HG02981 (cell line): ENCODE measurements around the gene CYP19A1.

Source experiments
- ATAC-seq: cut with Tn5 transposase; IDR thresholded peaks from one replicate; pipeline ENCODE4 v1.9.1; 2021; ENCODE audit warnings: mild to moderate bottlenecking, moderate library complexity; ENCODE audit not compliant: unreplicated experiment

CYP19A1 gene

GRCh38 chr15:51328926-51329325, 9.5 kb downstream of the CYP19A1 start:
- ATAC-seq = no peak

GRCh38 chr15:51327081-51327480, 11.3 kb downstream of the CYP19A1 start:
- no peak for ATAC-seq

GRCh38 chr15:51325167-51325566, 13.2 kb downstream of the CYP19A1 start:
- no peak for ATAC-seq

GRCh38 chr15:51323749-51324148, 14.6 kb downstream of the CYP19A1 start:
- no peak for ATAC-seq

GRCh38 chr15:51322621-51323296, 15.6 kb downstream of the CYP19A1 start:
- ATAC-seq = no peak

- ATAC-seq = no peak
Measured at GRCh38 chr15:51321316-51321715, 17.1 kb downstream of the CYP19A1 start.

GRCh38 chr15:51320843-51321242, 17.6 kb downstream of the CYP19A1 start:
- no peak for ATAC-seq

GRCh38 chr15:51319539-51319938, 18.9 kb downstream of the CYP19A1 start:
- ATAC-seq = no peak

GRCh38 chr15:51318382-51319150, 19.8 kb downstream of the CYP19A1 start:
- ATAC-seq = no peak

- no peak for ATAC-seq
Measured at GRCh38 chr15:51316636-51317035, 21.8 kb downstream of the CYP19A1 start.

- no peak for ATAC-seq
Measured at GRCh38 chr15:51315726-51316125, 22.7 kb downstream of the CYP19A1 start.

- no peak for ATAC-seq
Measured at GRCh38 chr15:51314391-51315337, 23.7 kb downstream of the CYP19A1 start.

GRCh38 chr15:51313644-51314280, 24.6 kb downstream of the CYP19A1 start:
- ATAC-seq = no peak

- ATAC-seq = no peak
Measured at GRCh38 chr15:51313074-51313393, 25.4 kb downstream of the CYP19A1 start.

GRCh38 chr15:51312166-51313073, 26.0 kb downstream of the CYP19A1 start:
- no peak for ATAC-seq

GRCh38 chr15:51311510-51311909, 26.9 kb downstream of the CYP19A1 start:
- ATAC-seq = no peak

GRCh38 chr15:51310064-51310463, 28.3 kb downstream of the CYP19A1 start:
- ATAC-seq = no peak

GRCh38 chr15:51307811-51308210, 30.6 kb downstream of the CYP19A1 start:
- no peak for ATAC-seq

- ATAC-seq = no peak
Measured at GRCh38 chr15:51307325-51307724, 31.1 kb downstream of the CYP19A1 start.

- ATAC-seq = no peak
Measured at GRCh38 chr15:51303462-51303980, 34.9 kb downstream of the CYP19A1 start.
